Esophagus muscularis mucosa (tissue), 3 donors: ENCODE results near the gene PAPLN.

ENCODE experiments used
- POLR2AphosphoS5 ChIP-seq, 2 donors: sonication (generic); formaldehyde crosslinking; IDR thresholded peaks; one replicate each; pipeline ENCODE4 v1.6.1; 2017; ENCODE audit warnings: antibody characterized with exemption in 2 of 2
- TF ChIP-seq, protein P1 (sequence below), 3 experiments: fragments of 200-600 bp in 2 of 3; fragments of 450-650 bp in 1 of 3; sonication (generic) in 2 of 3; IDR thresholded peaks; one replicate each; pipeline ENCODE4 v1.5.1; 2017 to 2019; ENCODE audit warnings: antibody characterized with exemption in 3 of 3, mild to moderate bottlenecking in 2 of 3, moderate library complexity in 1 of 3

DNA sequence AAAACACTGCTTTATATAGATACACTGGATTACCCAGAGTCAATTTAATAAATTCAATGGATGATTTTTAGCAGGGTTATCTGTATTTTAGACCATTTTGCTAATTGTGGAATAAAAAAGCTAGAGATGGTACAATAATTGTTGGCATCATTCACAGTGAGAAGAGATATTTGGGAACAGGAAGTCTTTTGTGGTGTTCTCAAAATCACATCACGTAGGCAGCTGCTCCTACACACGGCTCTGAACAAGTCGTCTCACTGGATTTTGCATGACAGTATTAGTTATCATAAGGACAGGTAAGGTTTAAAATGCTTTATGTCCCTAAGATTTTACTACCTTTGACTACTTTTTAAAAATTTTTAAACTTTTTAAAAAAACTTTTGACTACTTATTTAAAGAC is 52.0 kb downstream of the PAPLN start:
- TF ChIP-seq, protein P1, sequence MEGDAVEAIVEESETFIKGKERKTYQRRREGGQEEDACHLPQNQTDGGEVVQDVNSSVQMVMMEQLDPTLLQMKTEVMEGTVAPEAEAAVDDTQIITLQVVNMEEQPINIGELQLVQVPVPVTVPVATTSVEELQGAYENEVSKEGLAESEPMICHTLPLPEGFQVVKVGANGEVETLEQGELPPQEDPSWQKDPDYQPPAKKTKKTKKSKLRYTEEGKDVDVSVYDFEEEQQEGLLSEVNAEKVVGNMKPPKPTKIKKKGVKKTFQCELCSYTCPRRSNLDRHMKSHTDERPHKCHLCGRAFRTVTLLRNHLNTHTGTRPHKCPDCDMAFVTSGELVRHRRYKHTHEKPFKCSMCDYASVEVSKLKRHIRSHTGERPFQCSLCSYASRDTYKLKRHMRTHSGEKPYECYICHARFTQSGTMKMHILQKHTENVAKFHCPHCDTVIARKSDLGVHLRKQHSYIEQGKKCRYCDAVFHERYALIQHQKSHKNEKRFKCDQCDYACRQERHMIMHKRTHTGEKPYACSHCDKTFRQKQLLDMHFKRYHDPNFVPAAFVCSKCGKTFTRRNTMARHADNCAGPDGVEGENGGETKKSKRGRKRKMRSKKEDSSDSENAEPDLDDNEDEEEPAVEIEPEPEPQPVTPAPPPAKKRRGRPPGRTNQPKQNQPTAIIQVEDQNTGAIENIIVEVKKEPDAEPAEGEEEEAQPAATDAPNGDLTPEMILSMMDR (IDR thresholded peaks at IDR 0.05), result no peak
- TF ChIP-seq POLR2AphosphoS5 (IDR thresholded peaks at IDR 0.05), result no peak
